GM12801 (cell line): ENCODE measurements around the gene CD300A.

Source experiments
- TF ChIP-seq, protein P1 (sequence below): IDR thresholded peaks from one replicate; pipeline ENCODE4 v1.5.1; 2011; ENCODE audit warnings: control low read depth; ENCODE audit not compliant: insufficient read length; ENCODE audit errors: extremely low read depth

Gene CD300A

DNA sequence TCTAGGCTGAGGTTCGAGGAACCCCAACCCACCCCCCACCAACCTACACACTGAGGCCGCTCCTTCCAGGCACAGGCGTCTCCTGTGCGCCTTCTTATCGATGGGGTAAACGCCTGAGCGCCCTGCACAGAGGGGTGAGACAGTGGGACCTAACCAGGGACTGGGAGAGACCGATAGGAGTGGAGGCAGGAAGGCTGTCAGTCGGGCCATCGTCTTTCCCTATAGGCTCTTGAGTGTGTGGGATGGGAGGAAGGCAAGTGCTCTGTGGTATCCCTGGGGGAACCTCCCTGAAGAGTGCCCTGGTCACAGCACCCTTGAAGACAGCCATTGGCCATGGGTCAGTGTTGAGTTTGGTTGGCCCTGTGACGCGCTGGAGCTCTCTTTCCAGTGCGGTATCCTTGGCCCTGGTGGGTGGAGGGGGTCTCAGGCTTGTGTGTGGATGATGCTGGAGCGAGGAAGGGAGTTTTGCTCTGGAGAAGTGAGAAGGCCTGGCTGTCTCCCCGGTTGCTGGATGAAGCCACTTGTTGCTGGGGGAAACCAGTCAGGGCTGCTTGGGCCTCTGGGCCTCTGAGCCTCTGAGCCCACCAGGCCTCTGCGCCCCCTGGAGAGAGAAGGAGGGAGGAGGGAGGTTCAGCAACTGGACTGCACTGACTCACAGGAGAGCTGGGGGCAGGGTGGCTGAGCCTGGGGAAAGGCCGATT, 32.9 kb upstream of the CD300A start:
- TF ChIP-seq, protein P1, sequence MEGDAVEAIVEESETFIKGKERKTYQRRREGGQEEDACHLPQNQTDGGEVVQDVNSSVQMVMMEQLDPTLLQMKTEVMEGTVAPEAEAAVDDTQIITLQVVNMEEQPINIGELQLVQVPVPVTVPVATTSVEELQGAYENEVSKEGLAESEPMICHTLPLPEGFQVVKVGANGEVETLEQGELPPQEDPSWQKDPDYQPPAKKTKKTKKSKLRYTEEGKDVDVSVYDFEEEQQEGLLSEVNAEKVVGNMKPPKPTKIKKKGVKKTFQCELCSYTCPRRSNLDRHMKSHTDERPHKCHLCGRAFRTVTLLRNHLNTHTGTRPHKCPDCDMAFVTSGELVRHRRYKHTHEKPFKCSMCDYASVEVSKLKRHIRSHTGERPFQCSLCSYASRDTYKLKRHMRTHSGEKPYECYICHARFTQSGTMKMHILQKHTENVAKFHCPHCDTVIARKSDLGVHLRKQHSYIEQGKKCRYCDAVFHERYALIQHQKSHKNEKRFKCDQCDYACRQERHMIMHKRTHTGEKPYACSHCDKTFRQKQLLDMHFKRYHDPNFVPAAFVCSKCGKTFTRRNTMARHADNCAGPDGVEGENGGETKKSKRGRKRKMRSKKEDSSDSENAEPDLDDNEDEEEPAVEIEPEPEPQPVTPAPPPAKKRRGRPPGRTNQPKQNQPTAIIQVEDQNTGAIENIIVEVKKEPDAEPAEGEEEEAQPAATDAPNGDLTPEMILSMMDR, result no peak

DNA sequence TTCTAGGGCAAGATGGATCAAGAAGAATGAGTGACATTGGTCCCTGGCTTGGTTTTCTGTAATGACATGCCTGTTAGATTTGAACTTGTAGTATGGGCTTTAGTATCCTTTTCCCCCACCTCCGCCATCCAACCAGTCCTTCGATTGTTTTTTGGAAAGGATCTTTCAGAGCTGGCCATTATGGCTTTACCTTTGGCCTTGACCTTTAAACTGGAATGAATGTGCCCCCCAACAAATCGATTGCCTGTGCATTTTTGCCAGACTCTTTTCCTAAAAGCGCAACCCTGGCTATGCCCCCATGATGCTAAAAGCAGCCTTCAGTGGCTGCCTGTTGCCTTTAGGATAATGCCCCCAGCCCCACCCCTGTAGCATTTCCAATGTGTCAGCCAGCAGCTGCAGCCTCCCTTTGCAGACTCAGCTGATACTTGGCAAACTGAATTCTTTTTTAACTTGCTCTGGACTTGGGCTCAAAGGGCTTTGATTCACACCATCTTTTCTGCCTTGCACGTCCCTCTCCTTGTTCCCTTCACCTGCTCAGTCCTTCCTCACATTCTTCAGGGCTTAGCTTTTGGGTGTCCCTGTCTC, 30.6 kb upstream of the CD300A start:
- TF ChIP-seq, protein P1, result no peak

GRCh38 chr17:74437702-74438101, 28.7 kb upstream of the CD300A start:
- TF ChIP-seq, protein P1, result no peak

DNA sequence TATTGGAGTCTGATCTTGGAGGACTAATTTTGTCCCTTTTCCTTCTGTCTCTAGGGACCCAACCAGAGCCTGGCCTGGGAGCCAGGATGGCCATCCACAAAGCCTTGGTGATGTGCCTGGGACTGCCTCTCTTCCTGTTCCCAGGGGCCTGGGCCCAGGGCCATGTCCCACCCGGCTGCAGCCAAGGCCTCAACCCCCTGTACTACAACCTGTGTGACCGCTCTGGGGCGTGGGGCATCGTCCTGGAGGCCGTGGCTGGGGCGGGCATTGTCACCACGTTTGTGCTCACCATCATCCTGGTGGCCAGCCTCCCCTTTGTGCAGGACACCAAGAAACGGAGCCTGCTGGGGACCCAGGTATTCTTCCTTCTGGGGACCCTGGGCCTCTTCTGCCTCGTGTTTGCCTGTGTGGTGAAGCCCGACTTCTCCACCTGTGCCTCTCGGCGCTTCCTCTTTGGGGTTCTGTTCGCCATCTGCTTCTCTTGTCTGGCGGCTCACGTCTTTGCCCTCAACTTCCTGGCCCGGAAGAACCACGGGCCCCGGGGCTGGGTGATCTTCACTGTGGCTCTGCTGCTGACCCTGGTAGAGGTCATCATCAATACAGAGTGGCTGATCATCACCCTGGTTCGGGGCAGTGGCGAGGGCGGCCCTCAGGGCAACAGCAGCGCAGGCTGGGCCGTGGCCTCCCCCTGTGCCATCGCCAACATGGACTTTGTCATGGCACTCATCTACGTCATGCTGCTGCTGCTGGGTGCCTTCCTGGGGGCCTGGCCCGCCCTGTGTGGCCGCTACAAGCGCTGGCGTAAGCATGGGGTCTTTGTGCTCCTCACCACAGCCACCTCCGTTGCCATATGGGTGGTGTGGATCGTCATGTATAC, 26.5 kb upstream of the CD300A start:
- TF ChIP-seq, protein P1, result no peak

- TF ChIP-seq, protein P1, result no peak
Measured at GRCh38 chr17:74441537-74441936, 24.9 kb upstream of the CD300A start.

GRCh38 chr17:74442291-74442669, 24.2 kb upstream of the CD300A start:
- TF ChIP-seq, protein P1, result no peak
